Activated T-cell treated with anti-CD3 and anti-CD28 coated beads for 1 hour (primary cell): ENCODE results near the gene RINT1.

Experiments
- DNase-seq: peaks from one replicate; pipeline ENCODE4 v3.0.0-alpha.2; 2020; ENCODE audit warnings: low read depth

Gene RINT1

GRCh38 chr7:105599551-105599950 lies 67.5 kb downstream of the RINT1 start:
- DNase-seq, result no peak

GRCh38 chr7:105600720-105601550 lies 68.9 kb downstream of the RINT1 start:
- DNase-seq, result no peak

GRCh38 chr7:105602325-105603305 lies 70.6 kb downstream of the RINT1 start:
- DNase-seq, result no peak

GRCh38 chr7:105610165-105610930 lies 78.3 kb downstream of the RINT1 start:
- no peak for DNase-seq

- DNase-seq, result no peak
Measured at GRCh38 chr7:105611856-105612775, 80.1 kb downstream of the RINT1 start.

GRCh38 chr7:105612806-105613205 lies 80.8 kb downstream of the RINT1 start:
- no peak for DNase-seq

- no peak for DNase-seq
Measured at GRCh38 chr7:105613611-105614330, 81.8 kb downstream of the RINT1 start.

- no peak for DNase-seq
Measured at GRCh38 chr7:105614341-105614840, 82.4 kb downstream of the RINT1 start.
